Frontal cortex (tissue), 4 donors: ENCODE data around the gene PRKCA. TPM values are rescaled to one million over a fixed set of nuclear protein-coding genes. Genes with fewer than 3 reads are reported as not detected.

Experiments used
- DNase-seq, 2 donors: peaks; one replicate each; pipeline ENCODE4 v3.0.0; 2012; ENCODE audit warnings: low spot score in 2 of 2
- FAIRE-seq: peaks from 2 replicates; lab custom pipeline; 2012; peaks lifted over from hg19 to GRCh38; lab: Jason Lieb, UNC
- total RNA-seq: library from RNA; depleted of rRNA; stranded (reverse); fragments of >200 nt; gene quantifications from one replicate; pipeline ENCODE4 v1.2.3, GENCODE V29; 2014
- donor health status: control.
- donor health status: control.
- donor health status: control.

PRKCA gene
- total RNA-seq, 1 donor from 2014 or later, result 24.9 TPM

GRCh38 chr17:66426397-66427033 lies 124.1 kb downstream of the PRKCA start:
- FAIRE-seq (no peak), DNase-seq (no peak)

- DNase-seq (no peak), FAIRE-seq (no peak)
Measured at GRCh38 chr17:66427134-66427533, 124.7 kb downstream of the PRKCA start.

- no peak for FAIRE-seq
- no peak for DNase-seq
Measured at GRCh38 chr17:66429680-66430079, 127.3 kb downstream of the PRKCA start.

- FAIRE-seq (no peak), DNase-seq (no peak)
Measured at GRCh38 chr17:66430846-66431795, 128.7 kb downstream of the PRKCA start.

- FAIRE-seq, result no peak
Measured at GRCh38 chr17:66431910-66432309, 129.5 kb downstream of the PRKCA start.

DNA sequence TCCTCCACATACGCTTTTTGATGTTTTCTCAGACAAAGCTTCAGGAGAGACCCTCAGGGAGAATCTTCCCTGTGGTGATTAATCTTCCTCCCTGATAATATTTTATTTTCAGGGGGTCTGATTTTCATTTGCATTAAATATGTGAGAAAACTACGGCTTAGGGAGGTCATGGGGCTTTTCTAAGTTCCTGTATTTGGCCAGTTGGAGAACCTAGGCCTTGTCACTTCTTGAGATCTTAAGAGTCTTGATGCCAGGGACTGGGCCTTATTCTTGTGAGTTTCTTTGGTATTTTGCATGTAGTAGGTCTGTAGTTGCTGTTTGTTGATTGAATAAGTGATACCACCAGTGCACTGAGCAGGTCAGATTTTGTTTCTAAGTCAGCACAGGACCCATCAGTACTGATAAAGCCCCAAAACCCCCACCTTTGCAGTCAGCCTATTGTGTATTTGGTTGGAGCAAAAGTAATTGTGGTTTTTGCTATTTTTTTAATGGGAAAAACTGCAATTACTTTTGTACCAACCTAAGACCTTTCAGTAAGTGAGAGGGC lies 130.1 kb downstream of the PRKCA start:
- DNase-seq, result no peak
- no peak for FAIRE-seq

More at GRCh38 chr17:66431910-66432309, 129.5 kb downstream of the PRKCA start:
- DNase-seq, result peak in 1 of 2 donors; percentile 39

GRCh38 chr17:66432996-66433551 lies 130.7 kb downstream of the PRKCA start:
- no peak for DNase-seq
- FAIRE-seq, result no peak

DNA sequence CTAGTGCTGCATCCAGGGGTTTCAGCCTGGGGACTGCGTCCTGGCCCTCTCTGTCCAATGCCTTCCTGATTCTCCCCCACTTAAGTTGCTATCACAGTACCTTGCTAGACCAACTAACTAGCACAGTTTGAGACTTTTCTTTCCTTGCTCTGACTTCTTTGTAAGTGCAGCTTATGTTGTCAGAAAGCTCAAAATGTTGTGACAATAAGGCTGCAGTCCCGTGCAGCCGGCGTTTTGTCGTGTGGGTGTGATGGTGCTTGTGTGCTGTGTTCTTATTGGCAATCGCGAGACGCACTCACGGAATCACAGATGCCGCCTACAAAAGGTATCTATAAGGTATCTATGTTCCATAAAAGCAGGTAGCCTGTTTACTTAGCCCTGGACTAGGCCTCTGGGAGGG lies 132.8 kb downstream of the PRKCA start:
- DNase-seq, result no peak
- FAIRE-seq, result no peak

DNA sequence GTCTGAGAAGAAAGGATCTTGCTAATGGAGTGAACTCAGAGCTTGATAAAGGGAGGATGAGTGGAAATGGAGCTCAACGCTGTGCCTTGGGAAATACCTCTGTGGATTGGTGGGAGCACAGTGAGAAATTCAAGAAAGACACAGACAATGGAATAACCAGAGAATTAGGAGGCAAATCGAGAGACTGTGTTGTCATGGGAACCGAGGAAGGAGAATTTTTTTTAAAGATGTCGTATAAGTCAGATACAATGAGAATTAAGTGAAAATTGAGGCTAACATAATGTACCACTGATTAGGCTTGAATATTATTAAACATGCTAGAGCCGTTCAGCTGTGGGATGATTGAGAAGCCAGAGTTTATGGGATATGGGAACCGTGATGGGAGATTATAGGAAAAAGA lies 134.2 kb downstream of the PRKCA start:
- FAIRE-seq, result no peak
- no peak for DNase-seq

GRCh38 chr17:66437476-66438026 lies 135.1 kb downstream of the PRKCA start:
- no peak for FAIRE-seq
- DNase-seq, result no peak

- DNase-seq (no peak), FAIRE-seq (no peak)
Measured at GRCh38 chr17:66438101-66438500, 135.7 kb downstream of the PRKCA start.

GRCh38 chr17:66441101-66441661 lies 138.8 kb downstream of the PRKCA start:
- no peak for FAIRE-seq

DNA sequence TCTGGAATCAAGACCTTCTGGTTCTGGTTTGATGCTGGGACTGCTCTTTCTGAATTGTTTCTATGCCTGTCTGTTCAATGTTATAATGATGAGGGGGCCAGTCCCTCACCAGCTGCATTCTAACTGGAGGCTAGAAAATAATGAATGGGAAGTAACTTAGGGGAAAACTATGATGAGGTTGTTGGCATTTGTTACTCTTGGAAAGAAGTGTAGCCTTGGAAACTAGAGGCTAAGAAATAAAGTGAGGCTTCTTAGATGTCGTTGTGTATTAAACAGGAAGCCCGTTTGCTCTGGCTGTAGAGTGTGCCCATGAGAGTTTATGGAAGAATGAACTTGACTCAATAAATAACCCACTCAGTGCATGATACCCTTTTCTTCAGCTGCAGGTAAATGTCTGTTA lies 140.8 kb downstream of the PRKCA start:
- DNase-seq (no peak), FAIRE-seq (no peak)

More at GRCh38 chr17:66441101-66441661, 138.8 kb downstream of the PRKCA start:
- no peak for DNase-seq

- FAIRE-seq (no peak), DNase-seq (no peak)
Measured at GRCh38 chr17:66443606-66444005, 141.2 kb downstream of the PRKCA start.

- no peak for FAIRE-seq
Measured at GRCh38 chr17:66444031-66444430, 141.6 kb downstream of the PRKCA start.

GRCh38 chr17:66445229-66445628 lies 142.8 kb downstream of the PRKCA start:
- FAIRE-seq (no peak), DNase-seq (no peak)

More at GRCh38 chr17:66444031-66444430, 141.6 kb downstream of the PRKCA start:
- no peak for DNase-seq

GRCh38 chr17:66446419-66446818 lies 144.0 kb downstream of the PRKCA start:
- FAIRE-seq (no peak), DNase-seq (no peak)

DNA sequence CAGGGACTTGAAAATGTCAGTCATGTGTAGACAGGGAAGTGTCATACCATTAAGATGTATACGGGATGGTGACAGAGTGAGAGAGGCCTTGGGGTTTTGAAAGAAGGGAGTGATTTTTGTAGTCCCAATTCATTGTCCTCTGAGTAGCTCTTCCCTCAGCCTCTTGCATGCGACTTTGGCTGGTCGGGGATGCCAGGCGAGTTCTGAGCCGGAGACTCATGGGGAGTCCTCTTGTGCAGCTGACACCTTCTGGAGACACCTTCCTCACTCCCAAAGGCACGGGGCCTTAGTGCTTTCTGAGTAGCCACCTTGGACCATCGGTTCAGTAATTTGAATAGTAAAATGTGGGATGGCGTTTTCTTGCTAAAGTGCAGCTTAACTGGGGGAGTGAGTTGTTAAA lies 144.7 kb downstream of the PRKCA start:
- FAIRE-seq, result no peak
- DNase-seq, result no peak

- FAIRE-seq (no peak), DNase-seq (no peak)
Measured at GRCh38 chr17:66448026-66448639, 145.7 kb downstream of the PRKCA start.
